C4-2B (cell line): ENCODE data around the gene SRSF1.

ENCODE experiments used
- H3K27ac ChIP-seq: fragments of 450-650 bp; 2 replicates; pipeline ENCODE4 v1.5.1; 2017
- CTCF ChIP-seq: fragments of 450-650 bp; conservative IDR thresholded peaks from 2 replicates; pipeline ENCODE4 v1.5.1; 2017; ENCODE audit warnings: mild to moderate bottlenecking
- ZFX ChIP-seq: fragments of 450-650 bp; IDR thresholded peaks from 2 replicates; pipeline ENCODE4 v1.6.1; 2017

Gene SRSF1

GRCh38 chr17:58006924-58007780, at the start of gene SRSF1:
TSS of gene SRSF1 (minus strand) at chr17:58007246. CDS start at chr17:58007137, 109 bp downstream.
- H3K27ac ChIP-seq, result peak within 1 kb of the TSS; percentile 99
- no peak for TF ChIP-seq CTCF
- TF ChIP-seq ZFX, result peak; percentile 73

- no peak overlapping the region for H3K27ac ChIP-seq
- TF ChIP-seq CTCF (no peak), ZFX (no peak)
Observed at GRCh38 chr17:58056476-58056875, 49.4 kb upstream of the SRSF1 start.

- no peak for TF ChIP-seq ZFX
- no peak for TF ChIP-seq CTCF
Observed at GRCh38 chr17:58054641-58055040, 47.6 kb upstream of the SRSF1 start.

DNA sequence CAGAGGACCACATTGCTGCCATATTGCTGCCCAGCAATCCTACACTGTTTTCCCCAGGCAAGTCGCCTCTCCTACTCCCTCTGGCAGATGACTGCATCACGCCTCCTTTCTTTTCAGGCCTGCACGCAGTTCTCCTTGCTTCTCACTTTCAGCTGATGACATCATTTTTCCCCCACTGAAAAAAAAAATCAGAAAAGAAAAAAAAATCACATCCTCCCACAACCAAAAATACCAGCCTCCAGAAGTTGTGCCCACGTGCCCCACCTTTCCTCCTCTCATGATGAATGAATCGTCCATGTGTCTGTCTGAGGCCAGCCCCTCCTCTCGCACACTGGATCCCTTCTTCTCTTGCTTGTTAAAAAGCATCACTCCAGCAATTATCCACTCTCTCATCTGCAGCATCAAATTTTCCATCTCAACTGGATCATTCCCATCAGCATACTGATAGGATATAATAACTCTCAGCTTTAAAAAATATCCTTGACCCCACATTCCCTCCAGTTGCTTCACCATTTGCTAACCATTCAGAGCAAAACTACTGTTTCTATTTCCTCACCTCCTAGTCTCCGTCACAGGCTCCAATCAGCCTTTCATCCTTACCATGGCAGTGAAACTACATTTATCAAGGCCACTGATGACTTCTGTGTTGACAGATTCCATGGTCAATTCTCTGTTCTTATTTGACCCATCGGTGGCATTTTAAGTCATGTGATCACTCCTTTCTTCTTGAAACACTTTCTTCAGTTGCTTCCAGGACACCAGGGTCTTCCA, 46.1 kb upstream of the SRSF1 start:
- no peak overlapping the region for H3K27ac ChIP-seq
- TF ChIP-seq CTCF (no peak), ZFX (no peak)

More at GRCh38 chr17:58054641-58055040, 47.6 kb upstream of the SRSF1 start:
- H3K27ac ChIP-seq, result no peak overlapping the region

GRCh38 chr17:58052407-58052806, 45.4 kb upstream of the SRSF1 start:
- TF ChIP-seq CTCF, result no peak
- no peak for TF ChIP-seq ZFX
- H3K27ac ChIP-seq, result no peak overlapping the region

DNA sequence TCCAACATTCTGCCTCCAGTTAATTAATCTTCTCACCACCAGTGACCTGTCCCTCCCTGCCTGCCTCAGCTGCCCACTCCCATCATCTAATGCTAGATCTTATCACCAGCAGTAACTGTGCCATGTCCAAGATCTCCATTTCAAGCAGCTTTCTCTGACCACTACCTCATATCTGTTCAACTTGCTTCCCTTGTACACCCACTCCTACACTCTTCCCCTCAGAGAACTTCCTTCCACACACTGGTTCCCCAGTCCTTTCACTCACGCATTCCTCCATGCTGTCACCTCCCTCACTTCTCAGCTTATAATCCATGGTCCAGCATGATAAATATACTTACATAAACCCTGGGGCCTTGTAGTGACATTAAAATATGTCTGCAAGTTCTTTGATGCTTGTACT, 44.4 kb upstream of the SRSF1 start:
- no peak overlapping the region for H3K27ac ChIP-seq
- TF ChIP-seq ZFX (no peak), CTCF (no peak)

- H3K27ac ChIP-seq, result no peak overlapping the region
- no peak for TF ChIP-seq ZFX
- no peak for TF ChIP-seq CTCF
Observed at GRCh38 chr17:58050966-58051365, 43.9 kb upstream of the SRSF1 start.
